Anterior cingulate cortex (tissue), 58 donors: ENCODE results near the gene C4BPB.

Experiments used
- DNase-seq, 58 donors: peaks; one replicate each; lab custom pipeline; 2025; lab: John Stamatoyannopoulos, UW

The C4BPB gene

GRCh38 chr1:207079706-207080241 lies 8.9 kb upstream of the C4BPB start:
- no peak for DNase-seq

- DNase-seq, result no peak
These were observed 7.6 kb upstream of the C4BPB start for GRCh38 chr1:207081088-207081487.

GRCh38 chr1:207081806-207082205 lies 6.9 kb upstream of the C4BPB start:
- no peak for DNase-seq

DNA sequence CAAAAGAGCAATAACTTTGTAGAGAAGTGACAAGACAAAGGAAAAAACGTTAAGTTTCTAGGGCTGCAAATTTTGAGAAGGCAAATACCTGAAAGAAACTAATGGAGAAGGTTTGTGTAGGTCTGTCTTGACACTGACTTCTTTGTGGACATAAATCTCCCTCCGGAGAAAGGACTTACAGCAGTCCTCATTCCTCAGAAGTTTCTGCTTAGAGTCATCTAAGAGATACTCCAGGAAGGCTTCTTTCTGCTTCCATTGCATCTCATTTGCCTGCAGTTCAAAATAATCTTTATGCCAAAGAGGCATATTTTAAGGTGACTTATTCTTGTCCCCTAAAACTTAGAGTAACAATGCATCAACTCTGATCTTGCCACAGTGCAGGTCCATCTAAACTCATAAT lies 4.4 kb upstream of the C4BPB start:
- DNase-seq, result no peak

- DNase-seq, result peak in 15 of 58 donors; percentile 8 to 38 (median 13)
These were observed 3.9 kb upstream of the C4BPB start for GRCh38 chr1:207084701-207085180.

GRCh38 chr1:207085887-207086286 lies 2.8 kb upstream of the C4BPB start:
- no peak for DNase-seq

- DNase-seq, result no peak
These were observed 499 bp upstream of the C4BPB start for GRCh38 chr1:207088161-207088560.

DNA sequence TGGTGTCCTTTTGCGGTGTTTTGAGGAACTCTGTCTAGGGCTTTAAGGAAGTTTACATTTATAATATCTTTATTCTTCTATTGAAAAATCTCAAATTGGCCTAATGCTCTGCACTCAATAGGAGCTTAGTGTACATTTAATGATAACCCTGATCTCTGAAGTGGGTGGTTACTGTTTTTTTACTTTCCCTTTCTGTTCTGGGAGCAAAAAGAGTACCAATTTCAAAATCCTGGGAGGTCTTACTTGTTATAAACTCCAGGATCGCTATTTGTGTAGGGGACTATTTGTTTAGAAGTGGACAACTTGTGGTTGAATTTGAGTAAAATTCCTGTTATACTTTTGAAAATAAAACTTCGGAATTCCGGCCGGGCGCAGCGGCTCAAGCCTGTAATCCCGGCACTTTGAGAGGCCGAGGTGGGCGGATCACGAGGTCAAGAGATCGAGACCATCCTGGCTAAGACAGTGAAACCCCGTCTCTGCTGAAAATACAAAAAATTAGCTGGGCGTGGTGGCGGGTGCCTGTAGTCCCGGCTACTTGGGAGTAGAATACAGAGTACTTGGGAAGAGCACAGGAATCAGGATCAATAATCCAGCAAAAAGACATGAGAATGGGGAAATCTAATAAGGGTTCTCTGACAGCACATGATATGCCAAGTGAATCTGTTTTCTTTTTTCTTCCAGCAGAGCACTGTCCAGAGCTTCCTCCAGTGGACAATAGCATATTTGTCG lies 1.1 kb downstream of the C4BPB start:
- no peak for DNase-seq

- no peak for DNase-seq
These were observed 2.7 kb downstream of the C4BPB start for GRCh38 chr1:207091200-207091908.

GRCh38 chr1:207093944-207094343 lies 5.3 kb downstream of the C4BPB start:
- no peak for DNase-seq

DNA sequence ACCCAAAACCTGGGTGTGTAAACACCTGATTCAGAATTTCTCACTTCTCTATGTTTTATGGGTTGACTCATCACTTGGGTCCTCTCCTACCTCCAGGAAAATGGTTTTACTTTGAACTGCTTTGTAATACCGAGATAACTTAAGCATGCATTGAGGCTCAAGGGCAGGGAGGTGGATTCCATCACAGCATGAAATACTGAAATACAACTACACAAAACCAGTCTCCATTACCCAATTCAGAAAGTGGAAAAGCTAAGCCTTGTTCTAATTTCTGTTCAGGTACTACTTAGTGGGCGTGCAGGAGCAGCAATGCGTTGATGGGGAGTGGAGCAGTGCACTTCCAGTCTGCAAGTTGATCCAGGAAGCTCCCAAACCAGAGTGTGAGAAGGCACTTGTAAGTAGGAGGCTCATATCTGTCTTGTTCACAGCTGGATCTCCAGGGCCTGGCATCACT lies 9.2 kb downstream of the C4BPB start:
- DNase-seq, result no peak

- DNase-seq, result no peak
These were observed 13.1 kb downstream of the C4BPB start for GRCh38 chr1:207101720-207102119.

GRCh38 chr1:207102146-207102545 lies 13.5 kb downstream of the C4BPB start:
- DNase-seq, result no peak

DNA sequence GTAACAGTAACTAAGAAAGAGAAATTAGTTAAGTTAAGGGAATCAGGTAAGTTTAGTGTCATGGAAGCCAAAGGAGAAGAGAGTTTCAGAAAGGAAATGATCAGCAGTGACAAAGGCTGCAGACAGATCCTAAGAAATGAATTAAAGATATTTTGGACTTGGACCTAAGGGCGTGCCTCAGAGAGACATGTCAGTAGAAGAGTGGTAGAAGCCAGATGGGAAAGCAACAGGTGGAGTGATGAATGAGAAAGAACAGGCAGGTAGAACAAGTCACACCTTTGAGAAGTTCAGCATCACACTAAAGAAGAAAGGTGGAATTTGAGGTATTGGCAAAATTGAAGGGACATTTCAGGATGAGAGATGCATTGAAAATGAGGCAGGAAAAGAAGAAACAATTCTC lies 14.0 kb downstream of the C4BPB start:
- DNase-seq, result no peak

- no peak for DNase-seq
These were observed 15.3 kb downstream of the C4BPB start, which contains the start of gene C4BPA for GRCh38 chr1:207103892-207104373. C4BPA (plus strand) TSS chr1:207104233; CDS start chr1:207113026, 8,793 bp downstream.

- DNase-seq, result no peak
These were observed 20.3 kb downstream of the C4BPB start for GRCh38 chr1:207109004-207109403.

DNA sequence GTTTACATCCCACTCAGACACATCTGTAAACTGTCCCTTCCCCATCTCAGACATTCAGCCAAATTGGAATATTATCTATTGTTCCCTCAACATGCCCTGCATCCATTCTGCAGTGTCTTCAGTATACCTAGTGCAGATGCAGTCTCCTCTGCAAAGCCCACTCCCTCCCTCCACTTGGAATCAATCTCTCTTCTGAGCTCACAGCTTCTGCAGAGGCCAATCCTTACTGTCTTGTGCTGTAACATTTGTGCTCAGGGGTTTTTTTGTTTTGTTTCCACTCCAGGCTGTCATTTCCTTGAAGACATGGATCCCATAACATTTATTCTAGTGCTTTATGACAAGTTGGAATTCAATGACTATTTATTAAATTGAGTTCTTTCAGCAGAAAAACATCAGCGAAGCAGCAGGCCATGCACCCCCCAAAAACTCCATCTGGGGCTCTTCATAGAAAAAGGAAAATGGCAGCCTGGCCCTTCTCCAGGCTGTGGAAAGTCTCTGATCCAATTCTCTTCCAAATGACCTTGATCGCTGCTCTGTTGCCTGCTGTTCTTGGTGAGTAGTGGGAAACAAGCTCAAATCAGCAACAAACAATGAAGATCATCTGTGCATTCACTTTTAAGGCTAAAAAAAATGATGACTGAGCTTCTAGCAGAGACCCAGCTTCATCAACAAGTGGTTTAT lies 24.1 kb downstream of the C4BPB start:
- no peak for DNase-seq

- no peak for DNase-seq
These were observed 26.6 kb downstream of the C4BPB start for GRCh38 chr1:207115269-207115668.

DNA sequence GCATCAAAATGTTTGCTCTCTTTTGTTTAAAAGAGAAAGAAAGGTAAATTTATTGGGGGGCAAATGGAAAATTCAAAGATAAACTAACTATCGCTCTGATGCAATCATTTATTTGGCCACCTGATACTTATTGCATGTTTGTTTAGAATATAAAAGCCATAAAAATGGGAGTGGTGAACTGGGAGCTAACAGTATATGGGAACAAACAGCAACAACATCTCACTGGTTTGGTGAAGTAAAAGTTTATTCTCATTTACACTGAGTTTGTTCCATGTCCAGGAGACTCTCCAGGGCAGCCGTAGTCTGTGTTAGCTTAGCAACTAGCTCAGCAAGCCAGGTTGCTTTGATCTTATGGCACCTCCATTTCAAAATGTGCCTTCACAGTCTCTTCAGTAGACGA lies 35.7 kb downstream of the C4BPB start:
- DNase-seq, result no peak

DNA sequence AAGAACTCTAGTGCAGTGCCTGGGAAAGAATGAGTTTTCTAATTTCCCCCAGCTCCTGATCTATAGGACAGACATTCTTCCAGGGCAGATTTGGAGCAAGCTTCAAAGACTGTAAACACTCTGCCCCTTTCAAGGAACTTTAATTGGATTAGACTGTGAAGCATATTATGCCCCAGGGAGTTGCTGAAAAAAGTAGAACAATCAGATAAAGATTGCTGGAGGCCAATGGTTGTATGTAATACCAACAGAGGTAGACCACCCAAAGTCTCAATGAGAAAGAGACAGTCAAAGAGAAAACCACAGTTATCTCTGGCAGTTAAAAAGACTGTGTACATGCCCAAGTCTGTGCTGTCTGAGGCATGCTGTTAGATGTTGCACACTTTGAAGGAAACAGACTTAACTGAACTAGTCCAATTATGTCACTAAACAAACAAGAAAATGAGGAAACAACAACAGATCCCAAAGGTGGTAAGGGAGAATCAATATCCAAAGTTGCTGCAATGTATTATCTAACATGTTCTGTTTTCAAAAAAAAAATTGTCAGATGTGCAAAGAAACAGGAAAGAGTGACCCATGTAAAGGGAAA lies 39.8 kb downstream of the C4BPB start:
- DNase-seq, result no peak
